Femur (tissue), 1 donor: ENCODE data around the gene STRA6.
A peak's percentile ranks its signal among the peaks of the same experiment; 100 is the strongest.
"Not testable (repeated sequence)": the region's sequence is repeated elsewhere in the genome, so short reads cannot be mapped to it uniquely, and the experiment has no call there.

Experiments
- DNase-seq: peaks from one replicate; pipeline ENCODE4 v3.0.0-alpha.2; 2017

STRA6 gene

DNA sequence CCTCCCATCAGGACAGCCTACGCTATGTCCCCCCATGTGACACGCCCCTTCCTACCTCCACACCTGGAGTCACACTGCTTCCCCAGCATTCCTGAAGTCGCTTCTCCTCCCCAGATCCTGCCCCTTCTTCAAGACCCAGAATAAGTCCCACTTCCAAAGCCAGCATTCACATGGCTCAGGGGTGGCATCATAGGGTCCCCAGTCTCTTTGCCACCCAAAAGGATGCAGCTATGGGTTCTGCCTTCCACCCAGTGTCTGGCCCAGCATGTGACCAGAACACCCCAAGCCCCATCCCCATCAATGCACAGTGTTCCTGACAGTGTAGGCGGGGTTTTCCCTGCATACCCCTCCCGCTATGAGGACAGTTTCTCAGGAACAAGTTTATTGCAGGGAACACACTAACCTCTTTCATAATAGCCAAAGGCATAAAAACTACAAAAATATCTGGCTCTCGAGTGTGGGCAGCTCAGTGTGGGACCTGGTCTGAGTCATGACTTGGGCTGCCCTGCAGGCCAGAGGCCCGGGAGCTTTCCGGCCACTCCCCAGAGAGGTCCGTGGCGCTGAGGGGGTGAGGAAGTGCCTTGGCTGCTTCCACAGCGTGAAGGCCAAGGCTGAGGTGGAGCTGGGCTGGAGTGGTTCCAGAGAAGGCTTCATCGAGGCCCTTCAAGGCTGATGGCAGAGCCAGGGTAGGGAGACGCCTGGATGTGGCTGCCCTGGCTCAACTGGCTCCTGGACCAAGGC, 23.3 kb downstream of the STRA6 start:
- DNase-seq: peak; percentile 87

GRCh38 chr15:74178326-74179100, 24.1 kb downstream of the STRA6 start:
- no peak for DNase-seq

DNA sequence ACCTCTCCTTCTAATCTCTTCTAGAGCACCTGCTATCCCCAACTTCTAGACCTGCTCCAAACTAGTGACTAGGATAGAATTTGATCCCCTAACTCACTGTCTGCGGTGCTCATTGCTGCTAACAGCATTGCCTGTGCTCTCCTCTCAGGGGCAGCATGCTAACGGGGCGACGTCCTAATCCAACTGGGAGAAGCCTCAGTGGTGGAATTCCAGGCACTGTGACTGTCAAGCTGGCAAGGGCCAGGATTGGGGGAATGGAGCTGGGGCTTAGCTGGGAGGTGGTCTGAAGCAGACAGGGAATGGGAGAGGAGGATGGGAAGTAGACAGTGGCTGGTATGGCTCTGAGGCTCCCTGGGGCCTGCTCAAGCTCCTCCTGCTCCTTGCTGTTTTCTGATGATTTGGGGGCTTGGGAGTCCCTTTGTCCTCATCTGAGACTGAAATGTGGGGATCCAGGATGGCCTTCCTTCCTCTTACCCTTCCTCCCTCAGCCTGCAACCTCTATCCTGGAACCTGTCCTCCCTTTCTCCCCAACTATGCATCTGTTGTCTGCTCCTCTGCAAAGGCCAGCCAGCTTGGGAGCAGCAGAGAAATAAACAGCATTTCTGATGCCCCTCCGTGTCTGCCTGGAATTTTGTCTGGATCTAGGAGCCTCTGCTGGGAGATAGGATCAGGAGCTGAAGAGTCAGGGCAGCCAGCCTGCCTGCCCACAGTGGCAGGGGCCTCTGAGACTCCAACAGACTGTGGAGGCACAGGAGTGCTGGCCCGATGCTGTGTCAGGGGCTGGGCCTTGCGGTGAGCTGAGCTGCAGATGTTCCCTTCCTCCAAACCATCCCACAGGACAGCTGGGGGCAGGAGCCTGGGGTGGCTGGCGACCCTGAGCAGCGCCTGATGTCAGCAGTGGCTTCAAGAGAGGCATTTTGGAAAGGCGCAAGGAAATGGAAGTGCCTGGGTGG, 26.0 kb downstream of the STRA6 start:
- DNase-seq: no peak

GRCh38 chr15:74175271-74176191, 27.1 kb downstream of the STRA6 start:
- DNase-seq: no peak

DNA sequence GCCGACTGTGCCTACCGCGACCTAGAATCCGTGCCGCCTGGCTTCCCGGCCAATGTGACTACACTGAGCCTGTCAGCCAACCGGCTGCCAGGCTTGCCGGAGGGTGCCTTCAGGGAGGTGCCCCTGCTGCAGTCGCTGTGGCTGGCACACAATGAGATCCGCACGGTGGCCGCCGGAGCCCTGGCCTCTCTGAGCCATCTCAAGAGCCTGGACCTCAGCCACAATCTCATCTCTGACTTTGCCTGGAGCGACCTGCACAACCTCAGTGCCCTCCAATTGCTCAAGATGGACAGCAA, 27.7 kb downstream of the STRA6 start:
- DNase-seq: peak; percentile 31

DNA sequence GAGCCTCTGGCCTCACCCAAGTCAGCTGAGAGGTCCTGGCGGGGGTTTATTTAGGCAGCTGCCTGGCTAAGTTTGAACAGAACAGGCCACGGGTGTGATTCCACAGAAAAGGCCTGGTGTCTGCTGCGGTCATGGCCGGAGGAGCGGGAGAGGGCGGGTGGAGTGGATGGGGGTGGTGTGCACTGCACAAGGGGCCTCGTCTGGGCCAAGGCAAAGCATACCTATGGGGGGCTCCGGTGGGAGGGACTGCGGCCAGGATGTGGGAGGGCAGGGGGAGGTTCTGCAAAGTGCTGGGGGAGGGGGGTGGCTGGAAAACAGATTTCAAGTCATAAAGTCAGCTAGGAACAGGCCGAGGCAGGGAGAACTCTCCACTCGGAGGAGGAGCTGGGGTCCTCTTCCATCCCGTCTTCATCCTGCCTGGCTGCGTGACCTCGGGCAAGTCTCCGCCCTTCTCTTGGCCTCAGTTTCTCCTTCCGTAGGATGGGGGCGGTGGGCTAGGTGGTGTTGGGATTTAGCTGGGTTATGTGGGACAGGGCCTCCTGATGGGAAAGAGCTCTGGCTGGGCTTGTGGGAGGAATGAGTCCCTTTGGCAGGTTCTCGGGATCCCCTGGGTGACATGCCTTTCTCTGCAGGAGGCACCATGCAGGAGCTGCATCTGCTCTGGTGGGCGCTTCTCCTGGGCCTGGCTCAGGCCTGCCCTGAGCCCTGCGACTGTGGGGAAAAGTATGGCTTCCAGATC, 28.2 kb downstream of the STRA6 start:
- DNase-seq: peak; percentile 95

DNA sequence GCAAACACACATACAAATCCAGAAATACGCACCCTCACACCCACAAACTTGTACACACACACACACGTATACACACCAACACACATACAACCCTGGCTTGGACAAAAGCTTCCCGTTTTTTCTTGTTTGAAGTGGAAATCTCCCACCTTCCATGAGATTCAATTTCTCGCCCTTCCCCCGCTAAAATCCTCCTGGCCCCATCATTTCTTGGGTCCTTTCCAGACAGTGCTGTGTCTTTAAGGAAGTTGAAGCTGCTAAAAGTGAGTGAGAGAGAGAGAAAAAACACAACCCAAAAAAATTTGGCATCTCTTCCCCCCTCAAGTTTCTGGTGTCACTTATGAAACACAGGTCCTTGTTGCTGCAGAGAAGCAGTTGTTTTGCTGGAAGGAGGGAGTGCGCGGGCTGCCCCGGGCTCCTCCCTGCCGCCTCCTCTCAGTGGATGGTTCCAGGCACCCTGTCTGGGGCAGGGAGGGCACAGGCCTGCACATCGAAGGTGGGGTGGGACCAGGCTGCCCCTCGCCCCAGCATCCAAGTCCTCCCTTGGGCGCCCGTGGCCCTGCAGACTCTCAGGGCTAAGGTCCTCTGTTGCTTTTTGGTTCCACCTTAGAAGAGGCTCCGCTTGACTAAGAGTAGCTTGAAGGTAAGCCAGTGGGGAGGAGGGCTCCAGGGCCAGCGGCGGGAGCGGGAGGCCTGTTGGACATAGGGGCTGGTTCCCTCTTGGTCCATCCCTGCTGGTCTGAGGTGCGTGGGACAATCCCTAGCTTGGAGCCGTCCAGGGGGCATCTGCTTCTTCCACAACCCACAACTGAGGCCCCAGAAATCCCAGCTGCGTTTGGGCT, 29.0 kb downstream of the STRA6 start, which contains the start of gene ISLR:
TSS of gene ISLR (plus strand) at position 331 of the 839 bp plus-strand sequence. CDS start 1,149 bp downstream, outside the sequence.
- DNase-seq: peak; percentile 78

GRCh38 chr15:74172701-74173379, 29.7 kb downstream of the STRA6 start:
- peak; percentile 86 for DNase-seq

DNA sequence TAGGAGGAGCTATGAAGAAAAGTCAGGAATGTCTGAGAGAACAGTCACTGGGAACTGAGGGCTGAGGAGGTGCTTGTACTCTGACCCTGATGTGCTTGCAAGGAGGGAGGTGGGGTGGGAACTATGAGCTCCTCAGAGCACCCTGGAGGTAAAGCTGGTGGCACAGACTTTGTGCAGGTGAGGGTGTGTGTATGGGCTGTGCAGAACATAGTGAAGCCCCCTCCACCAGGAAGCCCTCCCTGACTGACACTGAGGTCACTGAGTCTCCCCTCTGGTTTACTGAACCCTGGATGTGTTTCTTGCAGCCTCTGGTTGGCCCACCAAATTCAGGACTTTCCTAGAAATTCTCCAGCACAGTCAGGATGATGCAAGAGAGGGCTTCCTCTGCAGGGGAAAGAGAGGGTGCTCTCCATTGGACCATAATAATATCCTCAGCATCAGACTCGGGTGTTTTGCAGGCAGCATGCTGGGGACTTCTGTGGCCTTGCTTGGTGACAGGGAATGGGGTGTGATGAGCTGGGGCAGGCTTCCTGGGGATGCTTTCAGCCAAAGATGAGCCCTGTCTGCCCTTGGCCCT, 30.5 kb downstream of the STRA6 start:
- DNase-seq: no peak

DNA sequence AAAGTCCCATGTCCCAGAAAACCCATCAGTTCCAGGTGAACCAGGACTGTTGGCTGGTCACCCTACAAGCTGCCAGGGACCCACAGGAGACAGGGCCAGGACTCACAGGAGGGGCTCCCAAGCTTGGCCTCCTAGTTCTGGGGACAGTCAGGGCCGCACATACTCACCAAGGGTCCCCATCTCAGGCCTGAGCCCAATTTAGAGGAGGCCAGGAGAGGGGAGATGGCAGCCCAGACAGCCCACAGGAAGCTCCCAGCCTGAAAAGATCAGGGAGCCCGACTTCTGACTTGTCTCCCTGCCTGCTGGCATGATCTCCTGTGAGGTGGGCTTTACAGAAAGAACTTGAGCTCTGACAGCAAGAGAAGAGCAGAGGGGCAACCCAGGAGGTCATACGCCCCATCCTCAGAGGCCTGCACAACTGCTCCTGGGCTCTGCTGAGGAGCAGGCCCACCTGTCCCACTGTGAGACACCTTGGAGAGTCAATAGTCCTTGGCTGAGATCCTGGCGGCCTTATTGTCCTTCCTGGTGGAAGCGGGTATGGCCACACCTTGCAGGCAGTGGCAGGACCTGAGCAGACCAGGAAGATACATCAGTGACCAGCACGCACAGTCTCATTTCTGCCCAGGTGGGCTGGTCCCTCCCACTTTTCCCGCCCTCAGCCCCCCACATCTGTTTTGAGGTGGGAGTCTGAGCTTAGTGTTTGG, 31.6 kb downstream of the STRA6 start:
- DNase-seq: no peak

GRCh38 chr15:74170071-74170844, 32.3 kb downstream of the STRA6 start:
- DNase-seq: peak; percentile 41

DNA sequence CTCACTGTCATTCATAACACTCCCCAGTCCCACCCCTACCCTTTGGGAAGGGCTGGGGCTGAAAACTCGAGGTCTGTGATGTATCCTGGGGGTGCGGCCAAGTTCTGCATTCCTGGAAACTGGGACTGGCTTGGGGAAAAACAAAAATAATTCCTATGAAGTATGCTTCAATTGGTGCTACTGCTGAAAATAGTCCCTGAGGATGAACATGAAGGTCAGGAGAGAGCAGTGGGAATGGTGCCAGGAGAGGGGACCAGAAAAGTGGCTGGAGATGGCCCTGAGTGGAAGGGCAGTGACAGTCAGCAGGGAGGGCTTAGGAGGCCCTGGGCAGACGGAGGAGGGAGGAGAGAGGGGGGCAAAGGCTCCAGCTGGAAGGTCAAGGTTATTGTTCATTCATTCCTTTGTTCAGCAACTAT, 33.9 kb downstream of the STRA6 start:
- peak; percentile 79 for DNase-seq

GRCh38 chr15:74167891-74168331, 34.7 kb downstream of the STRA6 start:
- no peak for DNase-seq

GRCh38 chr15:74165461-74165860, 37.1 kb downstream of the STRA6 start:
- no peak for DNase-seq

- DNase-seq: not testable (repeated sequence)
These were observed 40.4 kb downstream of the STRA6 start for GRCh38 chr15:74162195-74162536.

DNA sequence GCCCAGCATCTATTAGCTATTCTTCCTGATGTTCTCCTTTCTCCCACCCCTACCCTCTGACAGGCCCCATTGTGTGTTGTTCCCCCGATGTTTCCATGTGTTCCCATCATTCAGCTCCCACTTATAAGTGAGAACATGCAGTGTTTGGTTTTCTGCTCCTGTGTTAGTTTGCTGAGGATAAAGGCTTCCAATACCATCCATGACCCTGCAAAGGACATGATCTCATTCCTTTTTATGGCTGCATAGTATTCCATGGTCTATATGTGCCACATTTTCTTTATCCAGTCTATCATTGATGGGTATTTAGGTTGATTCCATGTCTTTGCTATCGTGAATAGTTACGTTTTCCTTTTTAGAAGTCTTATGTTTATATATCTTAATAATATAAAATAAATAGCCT, 42.2 kb downstream of the STRA6 start:
- not testable (repeated sequence) for DNase-seq

DNA sequence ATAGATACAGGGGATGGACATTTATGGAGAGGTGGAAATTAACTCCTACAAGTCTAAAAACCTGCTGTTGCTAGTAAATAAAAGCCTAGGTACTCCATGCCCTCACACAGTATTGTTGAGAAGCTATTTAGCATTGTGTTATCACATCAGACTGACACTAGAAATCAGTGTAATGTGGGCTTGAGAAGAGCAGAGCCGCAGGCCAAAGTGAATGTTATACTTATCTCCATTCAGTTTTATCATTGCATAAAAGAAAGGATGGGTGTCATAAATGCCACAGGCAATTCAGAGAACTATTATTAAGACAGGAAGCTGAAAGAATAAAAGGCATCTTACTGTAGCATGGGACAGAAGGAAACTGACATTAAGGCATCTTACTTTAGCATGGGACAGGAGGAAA, 42.8 kb downstream of the STRA6 start:
- DNase-seq: no peak
